ENCODE measurements around the gene HSH2D.

DNA sequence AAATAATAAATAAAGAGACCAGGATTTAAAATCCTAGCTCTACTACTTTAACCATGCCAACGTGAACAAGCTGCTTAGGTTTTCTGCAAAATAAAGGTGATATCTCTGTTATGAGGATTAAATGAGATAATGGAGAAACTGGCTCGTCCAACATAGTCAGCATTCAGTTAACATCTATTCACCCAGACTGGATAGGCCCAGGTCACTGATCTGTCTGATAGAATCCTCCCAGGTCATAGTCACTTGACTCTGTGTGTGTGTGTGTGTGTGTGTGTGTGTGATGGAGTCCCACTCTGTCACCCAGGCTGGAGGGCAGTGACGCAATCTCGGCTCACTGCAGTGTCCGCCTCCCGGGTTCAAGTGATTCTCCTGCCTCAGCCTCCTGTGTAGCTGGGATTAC lies 44.7 kb upstream of the HSH2D start:
- TF ChIP-seq ZFP30 (CRISPR knock-in tag; IDR thresholded peaks at IDR 0.05) (no peak), ISL1 (CRISPR knock-in tag; IDR thresholded peaks at IDR 0.05) (no peak), TCF4 (CRISPR knock-in tag; IDR thresholded peaks at IDR 0.05; ENCODE audit: borderline replicate concordance) (no peak)

All from SK-N-SH treated with all-trans-retinoic acid at 6 μM for 48 hours (cell line).